HG03558 (cell line): Measurements from ENCODE around the gene FAM221B.

ENCODE experiments used
- ATAC-seq: cut with Tn5 transposase; IDR thresholded peaks from one replicate; pipeline ENCODE4 v1.9.1; 2021; ENCODE audit warnings: moderate number of reproducible peaks; ENCODE audit not compliant: unreplicated experiment; ENCODE audit errors: extremely low read depth

The FAM221B gene

GRCh38 chr9:35792826-35793225 is 35.7 kb downstream of the FAM221B start:
- no peak for ATAC-seq

- ATAC-seq: no peak
Observed at GRCh38 chr9:35792024-35792813, 36.3 kb downstream of the FAM221B start.

- ATAC-seq: no peak
Observed at GRCh38 chr9:35791297-35791921, 37.1 kb downstream of the FAM221B start, which contains the start of gene NPR2. Gene NPR2, plus strand, starts transcription at chr9:35791591. Its CDS starts 818 bp downstream, at chr9:35792409.

GRCh38 chr9:35790385-35791296 is 37.9 kb downstream of the FAM221B start:
- ATAC-seq: no peak

- ATAC-seq: no peak
Observed at GRCh38 chr9:35790025-35790384, 38.5 kb downstream of the FAM221B start.

GRCh38 chr9:35789541-35789940 is 39.0 kb downstream of the FAM221B start:
- no peak for ATAC-seq

- ATAC-seq: no peak
Observed at GRCh38 chr9:35783418-35783817, 45.1 kb downstream of the FAM221B start.

GRCh38 chr9:35781066-35781465 is 47.5 kb downstream of the FAM221B start:
- no peak for ATAC-seq

GRCh38 chr9:35778496-35778895 is 50.0 kb downstream of the FAM221B start:
- ATAC-seq: no peak

GRCh38 chr9:35776018-35776417 is 52.5 kb downstream of the FAM221B start:
- ATAC-seq: no peak

- ATAC-seq: no peak
Observed at GRCh38 chr9:35774907-35775635, 53.5 kb downstream of the FAM221B start.

GRCh38 chr9:35771943-35772342 is 56.6 kb downstream of the FAM221B start:
- ATAC-seq: no peak

- no peak for ATAC-seq
Observed at GRCh38 chr9:35771534-35771933, 57.0 kb downstream of the FAM221B start.

GRCh38 chr9:35771075-35771433 is 57.5 kb downstream of the FAM221B start:
- no peak for ATAC-seq

- ATAC-seq: no peak
Observed at GRCh38 chr9:35769763-35770162, 58.8 kb downstream of the FAM221B start.

- ATAC-seq: no peak
Observed at GRCh38 chr9:35767458-35767857, 61.1 kb downstream of the FAM221B start.

GRCh38 chr9:35766997-35767396 is 61.5 kb downstream of the FAM221B start:
- ATAC-seq: no peak
